H1 (cell line): ENCODE measurements around the gene EEF1AKMT3.

ENCODE experiments used
- BCL11A ChIP-seq, 2 experiments: IDR thresholded peaks; one replicate each; pipeline ENCODE4 v1.6.1; 2011; ENCODE audit warnings: low read depth in 2 of 2, low read length in 2 of 2, mild to moderate bottlenecking in 2 of 2
- BRCA1 ChIP-seq: IDR thresholded peaks from 2 replicates; pipeline ENCODE4 v1.6.1; 2012; ENCODE audit warnings: low read depth, low read length, improper control_type of control experiment
- MAFK ChIP-seq: IDR thresholded peaks from 2 replicates; pipeline ENCODE4 v1.6.1; 2012; ENCODE audit warnings: low read depth, mild to moderate bottlenecking, improper control_type of control experiment, low read length
- POLR2A ChIP-seq, 2 experiments: IDR thresholded peaks; 1 replicate in 1 of 2; 2 replicates in 1 of 2; pipeline ENCODE4 v1.6.1; 2011; ENCODE audit warnings: low read depth in 2 of 2, low read length in 2 of 2, mild to moderate bottlenecking in 2 of 2; ENCODE audit errors: control extremely low read depth in 1 of 2
- RBBP5 ChIP-seq: IDR thresholded peaks from 2 replicates; pipeline ENCODE4 v1.7.1; 2012; ENCODE audit warnings: low read depth, mild to moderate bottlenecking, inconsistent platforms, low read length, moderate library complexity, borderline replicate concordance
- RXRA ChIP-seq: IDR thresholded peaks from 2 replicates; pipeline ENCODE4 v1.6.1; 2011; ENCODE audit warnings: low read depth, mild to moderate bottlenecking, low read length, moderate library complexity; ENCODE audit not compliant: insufficient read depth
- SRF ChIP-seq: IDR thresholded peaks from 2 replicates; pipeline ENCODE4 v1.6.1; 2011; ENCODE audit warnings: mild to moderate bottlenecking, low read depth, low read length, moderate library complexity
- TAF1 ChIP-seq: IDR thresholded peaks from 2 replicates; pipeline ENCODE4 v1.6.1; 2011; ENCODE audit warnings: mild to moderate bottlenecking, low read depth, low read length
- TBP ChIP-seq: IDR thresholded peaks from 2 replicates; pipeline ENCODE4 v1.6.1; 2011; ENCODE audit warnings: low read depth, low read length, improper control_type of control experiment
- YY1 ChIP-seq: IDR thresholded peaks from 2 replicates; pipeline ENCODE4 v1.6.1; 2011; ENCODE audit warnings: low read depth, mild to moderate bottlenecking, low read length
- TF ChIP-seq, protein P1 (sequence below): IDR thresholded peaks from 2 replicates; pipeline ENCODE4 v1.6.1; 2012; ENCODE audit warnings: inconsistent platforms
- TF ChIP-seq, protein P2 (sequence below), 3 experiments: IDR thresholded peaks; 1 replicate in 2 of 3; 2 replicates in 1 of 3; pipeline versions ENCODE4 v1.5.1 to v1.6.1; 2011; ENCODE audit warnings: low read length in 3 of 3, mild to moderate bottlenecking in 3 of 3, inconsistent platforms in 2 of 3, low read depth in 1 of 3, moderate library complexity in 1 of 3; ENCODE audit not compliant: insufficient read depth in 1 of 3; ENCODE audit errors: control extremely low read depth in 1 of 3
- TF ChIP-seq, protein P3 (sequence below): IDR thresholded peaks from 2 replicates; pipeline ENCODE4 v1.6.1; 2012; ENCODE audit warnings: low read length, inconsistent platforms

DNA sequence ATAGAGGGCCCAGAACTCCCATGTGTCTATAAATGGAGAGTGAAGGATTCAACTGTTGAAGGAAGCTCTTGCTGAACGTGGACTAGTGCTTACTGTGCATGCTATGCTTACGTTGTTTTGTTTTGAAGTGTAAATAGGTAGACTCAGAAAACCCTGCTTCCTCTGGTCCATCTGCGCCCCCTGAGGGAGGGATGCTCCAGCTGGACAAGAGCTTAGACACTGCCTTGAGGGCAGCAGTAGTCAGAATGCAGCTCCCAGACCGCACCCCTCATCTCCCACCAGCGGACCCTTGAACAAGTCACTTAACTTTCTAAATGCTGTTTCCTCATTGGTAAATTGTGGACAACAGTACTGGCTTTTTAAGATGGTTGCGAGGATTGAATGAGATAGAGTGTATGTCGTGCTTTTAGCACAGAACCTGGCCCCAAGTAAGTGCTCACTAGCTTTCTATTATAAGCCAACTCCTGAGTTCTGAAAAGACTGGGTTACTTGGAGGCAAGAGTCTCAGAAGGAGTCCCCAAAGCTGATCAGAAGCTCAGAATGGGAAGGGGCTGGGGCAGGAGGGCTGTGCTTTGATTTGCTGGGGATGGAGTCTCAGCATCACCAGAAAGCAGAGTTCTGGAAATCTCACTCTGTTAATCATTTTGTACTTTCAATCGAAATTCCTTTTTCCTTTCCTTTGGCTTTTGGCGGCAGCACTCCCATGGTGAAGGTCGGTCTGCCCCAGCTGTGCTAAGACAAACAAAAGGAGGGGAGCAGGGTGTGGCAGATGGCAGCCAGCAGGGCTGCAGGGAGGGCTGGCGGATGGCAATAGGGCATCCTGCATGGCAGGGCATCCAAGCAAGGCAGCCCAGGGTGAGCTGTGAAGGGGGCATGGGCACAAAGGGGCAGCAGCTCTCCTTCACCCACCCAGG is 49.4 kb upstream of the EEF1AKMT3 start:
- TF ChIP-seq, protein P1, sequence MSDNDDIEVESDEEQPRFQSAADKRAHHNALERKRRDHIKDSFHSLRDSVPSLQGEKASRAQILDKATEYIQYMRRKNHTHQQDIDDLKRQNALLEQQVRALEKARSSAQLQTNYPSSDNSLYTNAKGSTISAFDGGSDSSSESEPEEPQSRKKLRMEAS = no peak
- TF ChIP-seq, protein P2, sequence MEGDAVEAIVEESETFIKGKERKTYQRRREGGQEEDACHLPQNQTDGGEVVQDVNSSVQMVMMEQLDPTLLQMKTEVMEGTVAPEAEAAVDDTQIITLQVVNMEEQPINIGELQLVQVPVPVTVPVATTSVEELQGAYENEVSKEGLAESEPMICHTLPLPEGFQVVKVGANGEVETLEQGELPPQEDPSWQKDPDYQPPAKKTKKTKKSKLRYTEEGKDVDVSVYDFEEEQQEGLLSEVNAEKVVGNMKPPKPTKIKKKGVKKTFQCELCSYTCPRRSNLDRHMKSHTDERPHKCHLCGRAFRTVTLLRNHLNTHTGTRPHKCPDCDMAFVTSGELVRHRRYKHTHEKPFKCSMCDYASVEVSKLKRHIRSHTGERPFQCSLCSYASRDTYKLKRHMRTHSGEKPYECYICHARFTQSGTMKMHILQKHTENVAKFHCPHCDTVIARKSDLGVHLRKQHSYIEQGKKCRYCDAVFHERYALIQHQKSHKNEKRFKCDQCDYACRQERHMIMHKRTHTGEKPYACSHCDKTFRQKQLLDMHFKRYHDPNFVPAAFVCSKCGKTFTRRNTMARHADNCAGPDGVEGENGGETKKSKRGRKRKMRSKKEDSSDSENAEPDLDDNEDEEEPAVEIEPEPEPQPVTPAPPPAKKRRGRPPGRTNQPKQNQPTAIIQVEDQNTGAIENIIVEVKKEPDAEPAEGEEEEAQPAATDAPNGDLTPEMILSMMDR (IDR thresholded peaks at IDR 0.05; ENCODE audit: control extremely low read depth in 1 of 3, insufficient read depth in 1 of 3, low read depth in 1 of 3, low read length in 3 of 3) = no peak
- TF ChIP-seq BCL11A (IDR thresholded peaks at IDR 0.05; ENCODE audit: low read depth in 2 of 2, low read length in 2 of 2) = no peak
- no peak for TF ChIP-seq POLR2A (IDR thresholded peaks at IDR 0.05; ENCODE audit: control extremely low read depth in 1 of 2, low read depth in 2 of 2, low read length in 2 of 2)
- no peak for TF ChIP-seq SRF
- TF ChIP-seq YY1 = no peak
- TF ChIP-seq RXRA = no peak
- TF ChIP-seq, protein P3, sequence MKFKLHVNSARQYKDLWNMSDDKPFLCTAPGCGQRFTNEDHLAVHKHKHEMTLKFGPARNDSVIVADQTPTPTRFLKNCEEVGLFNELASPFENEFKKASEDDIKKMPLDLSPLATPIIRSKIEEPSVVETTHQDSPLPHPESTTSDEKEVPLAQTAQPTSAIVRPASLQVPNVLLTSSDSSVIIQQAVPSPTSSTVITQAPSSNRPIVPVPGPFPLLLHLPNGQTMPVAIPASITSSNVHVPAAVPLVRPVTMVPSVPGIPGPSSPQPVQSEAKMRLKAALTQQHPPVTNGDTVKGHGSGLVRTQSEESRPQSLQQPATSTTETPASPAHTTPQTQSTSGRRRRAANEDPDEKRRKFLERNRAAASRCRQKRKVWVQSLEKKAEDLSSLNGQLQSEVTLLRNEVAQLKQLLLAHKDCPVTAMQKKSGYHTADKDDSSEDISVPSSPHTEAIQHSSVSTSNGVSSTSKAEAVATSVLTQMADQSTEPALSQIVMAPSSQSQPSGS = no peak
- TF ChIP-seq TAF1 = no peak
- TF ChIP-seq TBP = no peak
- TF ChIP-seq RBBP5 = no peak
- TF ChIP-seq BRCA1 = no peak
- TF ChIP-seq MAFK = no peak
